ENCODE data around the gene SGK1.

Gene SGK1

GRCh38 chr6:134317471-134318131, at the start of gene SGK1:
TSS of gene SGK1 (minus strand) at chr6:134318112. CDS start at chr6:134317460, 652 bp downstream.
- peak in 55 of 58 donors; percentile 10 to 82 (median 58) for DNase-seq

- DNase-seq, result no peak
Observed at GRCh38 chr6:134363323-134364039, 45.6 kb upstream of the SGK1 start.

GRCh38 chr6:134361011-134361410, 43.1 kb upstream of the SGK1 start:
- DNase-seq, result no peak

- no peak for DNase-seq
Observed at GRCh38 chr6:134359302-134359701, 41.4 kb upstream of the SGK1 start.

GRCh38 chr6:134358320-134358719, 40.4 kb upstream of the SGK1 start:
- DNase-seq, result no peak

- DNase-seq, result no peak
Observed at GRCh38 chr6:134357022-134357487, 39.1 kb upstream of the SGK1 start.

- DNase-seq, result no peak
Observed at GRCh38 chr6:134356405-134356804, 38.5 kb upstream of the SGK1 start.

GRCh38 chr6:134352786-134353480, 35.0 kb upstream of the SGK1 start:
- no peak for DNase-seq

GRCh38 chr6:134351615-134352474, 33.9 kb upstream of the SGK1 start:
- peak in 2 of 58 donors; percentile 10 for DNase-seq

GRCh38 chr6:134347885-134348805, 30.2 kb upstream of the SGK1 start:
- peak in 33 of 58 donors; percentile 7 to 73 (median 36) for DNase-seq

GRCh38 chr6:134346932-134347545, 29.1 kb upstream of the SGK1 start:
- no peak for DNase-seq

- peak in 19 of 58 donors; percentile 1 to 41 (median 13) for DNase-seq
Observed at GRCh38 chr6:134345789-134346188, 27.9 kb upstream of the SGK1 start.

GRCh38 chr6:134343066-134343465, 25.2 kb upstream of the SGK1 start:
- no peak for DNase-seq

- no peak for DNase-seq
Observed at GRCh38 chr6:134341999-134342567, 24.2 kb upstream of the SGK1 start.

- no peak for DNase-seq
Observed at GRCh38 chr6:134340179-134340975, 22.5 kb upstream of the SGK1 start.

GRCh38 chr6:134339216-134339615, 21.3 kb upstream of the SGK1 start:
- no peak for DNase-seq

GRCh38 chr6:134331256-134331655, 13.3 kb upstream of the SGK1 start:
- no peak for DNase-seq

- no peak for DNase-seq
Observed at GRCh38 chr6:134330555-134330954, 12.6 kb upstream of the SGK1 start.
